Ectodermal cell (in vitro differentiated cells): ENCODE measurements around the gene ODF2.
"Not testable (repeated sequence)": the region's sequence is repeated elsewhere in the genome, so short reads cannot be mapped to it uniquely, and the experiment has no call there.

Source experiments
- H3K27ac ChIP-seq: 2 replicates; pipeline ENCODE4 v1.7.0; 2013; ENCODE audit warnings: mild to moderate bottlenecking, low read depth, low read length; ENCODE audit not compliant: insufficient read depth, poor library complexity, severe bottlenecking
- H3K27me3 ChIP-seq: 2 replicates; pipeline ENCODE4 v1.7.0; 2013; ENCODE audit warnings: mild to moderate bottlenecking, low read length; ENCODE audit not compliant: insufficient read depth, control insufficient read depth, poor library complexity, severe bottlenecking
- H3K36me3 ChIP-seq: one replicate; pipeline ENCODE4 v1.7.0; 2013; ENCODE audit warnings: low read length; ENCODE audit not compliant: control insufficient read depth, insufficient read depth
- H3K4me1 ChIP-seq: one replicate; pipeline ENCODE4 v1.7.0; 2013; ENCODE audit warnings: low read length; ENCODE audit not compliant: control insufficient read depth, insufficient read depth
- H3K4me3 ChIP-seq: 2 replicates; pipeline ENCODE4 v1.7.0; 2013; ENCODE audit warnings: low read depth, low read length, control low read depth; ENCODE audit not compliant: insufficient read depth
- H3K9me3 ChIP-seq: 2 replicates; pipeline ENCODE4 v1.7.0; 2013; ENCODE audit warnings: mild to moderate bottlenecking, low read length, moderate library complexity; ENCODE audit not compliant: control insufficient read depth
- WGBS, 2 experiments: methylation state at CpG; one replicate each; pipeline ENCODE4 v1.1.7; 2013; ENCODE audit warnings: missing lambda C conversion rate in 2 of 2; 5-methylcytosine and 5-hydroxymethylcytosine counted together

ODF2 gene

GRCh38 chr9:128497824-128498610 is 42.2 kb downstream of the ODF2 start:
- WGBS, 2 experiments: 94 to 95% methylated on average over 11 of the region's 11 CpGs
- no peaks in the 10 kb centered on the region for H3K4me1 ChIP-seq
- no peak overlapping the region for H3K4me3 ChIP-seq
- H3K36me3 ChIP-seq: peaks cover 25% of the 10 kb centered on the region
- H3K9me3 ChIP-seq: no peaks in the 10 kb centered on the region
- H3K27ac ChIP-seq: no peak overlapping the region
- H3K27me3 ChIP-seq: no peaks in the 10 kb centered on the region

GRCh38 chr9:128498911-128499310 is 43.1 kb downstream of the ODF2 start:
- Histone ChIP-seq H3K4me1 (no peaks in the 10 kb centered on the region), H3K4me3 (no peak overlapping the region), H3K9me3 (no peaks in the 10 kb centered on the region), H3K27me3 (no peaks in the 10 kb centered on the region), H3K27ac (no peak overlapping the region), H3K36me3 (peaks cover 25% of the 10 kb centered on the region)
- WGBS, 2 experiments: 94 to 97% methylated on average over 9 of the region's 9 CpGs

GRCh38 chr9:128499920-128500319 is 44.1 kb downstream of the ODF2 start:
- Histone ChIP-seq H3K27ac (no peak overlapping the region), H3K27me3 (no peaks in the 10 kb centered on the region), H3K9me3 (no peaks in the 10 kb centered on the region), H3K4me1 (no peaks in the 10 kb centered on the region), H3K4me3 (no peak overlapping the region), H3K36me3 (peaks cover 18% of the 10 kb centered on the region)
- WGBS, 2 experiments: 94 to 95% methylated on average over 15 of the region's 15 CpGs

GRCh38 chr9:128503415-128503825 is 47.6 kb downstream of the ODF2 start:
- not testable (repeated sequence) for H3K27me3 ChIP-seq, H3K27ac ChIP-seq, H3K9me3 ChIP-seq, H3K36me3 ChIP-seq, H3K4me3 ChIP-seq, H3K4me1 ChIP-seq
- WGBS, 2 experiments: 88 to 91% methylated on average over 14 of the region's 14 CpGs

GRCh38 chr9:128503870-128504269 is 48.1 kb downstream of the ODF2 start:
- Histone ChIP-seq H3K36me3 (no peaks in the 10 kb centered on the region), H3K27ac (no peak overlapping the region)
- 80 to 81% methylated on average over 11 of the region's 11 CpGs for WGBS, 2 experiments

GRCh38 chr9:128504485-128505413 is 48.9 kb downstream of the ODF2 start, which contains the start of gene GLE1:
TSS of gene GLE1 (plus strand) at chr9:128504719. CDS start at chr9:128504806, 87 bp downstream.
- Histone ChIP-seq H3K9me3 (no peaks in the 10 kb centered on the region), H3K36me3 (no peaks in the 10 kb centered on the region), H3K4me3 (peak within 1 kb of the TSS; percentile 99), H3K4me1 (peaks cover 5% of the 10 kb centered on the region), H3K27me3 (no peaks in the 10 kb centered on the region), H3K27ac (no peak within 1 kb of the TSS)
- WGBS, 2 experiments: 1% methylated on average over 64 of the region's 64 CpGs

More at GRCh38 chr9:128503870-128504269, 48.1 kb downstream of the ODF2 start:
- H3K9me3 ChIP-seq: no peaks in the 10 kb centered on the region
- H3K4me1 ChIP-seq: peaks cover 5% of the 10 kb centered on the region
- no peaks in the 10 kb centered on the region for H3K27me3 ChIP-seq
- H3K4me3 ChIP-seq: peak overlapping the region; percentile 99

- no peaks in the 10 kb centered on the region for H3K27me3 ChIP-seq
- H3K27ac ChIP-seq: no peak overlapping the region
- H3K4me1 ChIP-seq: peaks cover 5% of the 10 kb centered on the region
- no peaks in the 10 kb centered on the region for H3K9me3 ChIP-seq
- 47 to 49% methylated on average over 6 of the region's 6 CpGs for WGBS, 2 experiments
- no peaks in the 10 kb centered on the region for H3K36me3 ChIP-seq
- peak overlapping the region; percentile 99 for H3K4me3 ChIP-seq
Measured at GRCh38 chr9:128505414-128505765, 49.6 kb downstream of the ODF2 start.

GRCh38 chr9:128505906-128506305 is 50.1 kb downstream of the ODF2 start:
- WGBS, 2 experiments: 91 to 93% methylated on average over 11 to 12 of the region's 12 CpGs
- not testable (repeated sequence) for H3K27ac ChIP-seq, H3K27me3 ChIP-seq, H3K9me3 ChIP-seq, H3K4me3 ChIP-seq, H3K36me3 ChIP-seq, H3K4me1 ChIP-seq

- Histone ChIP-seq H3K4me1 (no peaks in the 10 kb centered on the region), H3K27ac (no peak overlapping the region), H3K36me3 (peaks cover 10% of the 10 kb centered on the region), H3K27me3 (no peaks in the 10 kb centered on the region), H3K4me3 (no peak overlapping the region), H3K9me3 (no peaks in the 10 kb centered on the region)
- 94 to 95% methylated on average over 9 of the region's 9 CpGs for WGBS, 2 experiments
Measured at GRCh38 chr9:128512820-128513219, 57.0 kb downstream of the ODF2 start.

GRCh38 chr9:128521956-128522355 is 66.2 kb downstream of the ODF2 start:
- no peak overlapping the region for H3K27ac ChIP-seq
- peaks cover 13% of the 10 kb centered on the region for H3K4me1 ChIP-seq
- H3K27me3 ChIP-seq: no peaks in the 10 kb centered on the region
- 96 to 97% methylated on average over 6 of the region's 6 CpGs for WGBS, 2 experiments
- H3K4me3 ChIP-seq: no peak overlapping the region
- H3K36me3 ChIP-seq: peaks cover 5% of the 10 kb centered on the region
- H3K9me3 ChIP-seq: no peaks in the 10 kb centered on the region
